ENCODE data around the gene HLA-DMB. TPM values are rescaled to one million over a fixed set of nuclear protein-coding genes. Genes with fewer than 3 reads are reported as not detected.

The HLA-DMB gene
- total RNA-seq, 1 experiment from 2014 or later: 1.7 TPM

GRCh38 chr6:32945108-32945760, 4.4 kb upstream of the HLA-DMB start:
- H3K27me3 Mint-ChIP-seq (ENCODE audit: low read depth): peaks cover 3% of the 10 kb centered on the region; the same call in 1 of the 2 replicates
- Histone ChIP-seq H2BK15ac (ENCODE audit: low read depth, low read length) (no peak overlapping the region), H2AFZ (ENCODE audit: low read length) (no peak overlapping the region), H4K91ac (ENCODE audit: insufficient read length, low read depth, low read length) (no peak overlapping the region), H2AK5ac (ENCODE audit: insufficient read length, low read length) (no peak overlapping the region), H3K9me3 (ENCODE audit: control insufficient read depth, low read depth, low read length) (no peaks in the 10 kb centered on the region), H3K23ac (ENCODE audit: insufficient read length, low read depth, low read length) (no peak overlapping the region), H2BK120ac (ENCODE audit: low read depth, low read length, poor library complexity, severe bottlenecking) (no peak overlapping the region), H3K4me2 (ENCODE audit: insufficient read depth, insufficient read length, low read length) (no peak overlapping the region), H2BK5ac (ENCODE audit: insufficient read length, low read length) (no peak overlapping the region), H3K14ac (ENCODE audit: insufficient read depth, low read length) (no peak overlapping the region), H4K5ac (ENCODE audit: insufficient read length, low read depth, low read length) (no peak overlapping the region), H3K23me2 (ENCODE audit: insufficient read length, low read depth, low read length, poor library complexity, severe bottlenecking) (no peaks in the 10 kb centered on the region), H4K20me1 (ENCODE audit: control insufficient read depth, insufficient read depth, insufficient read length) (no peaks in the 10 kb centered on the region), H4K8ac (replicated peaks; ENCODE audit: insufficient read length, low read depth, low read length) (no peak overlapping the region), H3K27me3 (ENCODE audit: insufficient read depth, low read length) (no peaks in the 10 kb centered on the region), H3K56ac (ENCODE audit: insufficient read length, low read depth, low read length) (no peak overlapping the region), H3T11ph (ENCODE audit: low read length) (no peak overlapping the region), H3K79me2 (ENCODE audit: insufficient read depth, low read length) (no peaks in the 10 kb centered on the region), H3K4me1 (ENCODE audit: insufficient read depth, low read length) (no peaks in the 10 kb centered on the region), H2BK12ac (ENCODE audit: insufficient read length, low read depth, low read length) (no peak overlapping the region), H3K18ac (ENCODE audit: insufficient read length, low read depth, low read length) (no peak overlapping the region), H3K9ac (ENCODE audit: extremely low read depth, insufficient read length, low read length) (no peak overlapping the region), H3K79me1 (ENCODE audit: insufficient read depth, low read depth, low read length, poor library complexity, severe bottlenecking) (no peaks in the 10 kb centered on the region), H3K4ac (ENCODE audit: low read depth, low read length) (no peak overlapping the region), H3K27ac (ENCODE audit: insufficient read length, low read depth, low read length) (no peak overlapping the region), H2BK20ac (ENCODE audit: low read depth, low read length, poor library complexity, severe bottlenecking) (no peak overlapping the region)
- no peaks in the 10 kb centered on the region for H3K36me3 Mint-ChIP-seq (ENCODE audit: insufficient read depth in 1 of 3, low read depth in 3 of 3)
- H3K4me1 Mint-ChIP-seq: peaks cover 12 to 16% of the 10 kb centered on the region in 2 experiments
- H3K4me3 Mint-ChIP-seq: no peak overlapping the region
- WGBS (ENCODE audit: extremely low coverage, insufficient read length, low lambda C conversion rate): 100% methylated on average over 1 of the region's 9 CpGs
- no peak for DNase-seq
- TF ChIP-seq CTCF (conservative IDR thresholded peaks at IDR 0.05): no peak
- no peaks in the 10 kb centered on the region for H3K9me3 Mint-ChIP-seq
- no peak overlapping the region for H3K27ac Mint-ChIP-seq
